Mononuclear cell (primary cell): ENCODE measurements around the gene ATG10. TPM values are rescaled to one million over a fixed set of nuclear protein-coding genes. Genes with fewer than 3 reads are reported as not detected.
"Not testable (repeated sequence)": the region's sequence is repeated elsewhere in the genome, so short reads cannot be mapped to it uniquely, and the experiment has no call there.

Experiments
- H3K27me3 ChIP-seq: 2 replicates; pipeline ENCODE4 v1.6.0; 2011; ENCODE audit warnings: low read length, control low read depth; ENCODE audit not compliant: insufficient read depth
- H3K4me1 ChIP-seq: 2 replicates; pipeline ENCODE4 v1.5.1; 2011; ENCODE audit warnings: mild to moderate bottlenecking, low read length, control low read depth; ENCODE audit not compliant: insufficient read depth
- H3K4me3 ChIP-seq: 2 replicates; pipeline ENCODE4 v1.5.1; 2011; ENCODE audit warnings: mild to moderate bottlenecking, low read length, moderate library complexity
- H3K9me3 ChIP-seq: 2 replicates; pipeline ENCODE4 v1.5.1; 2011; ENCODE audit warnings: low read depth, mild to moderate bottlenecking, control low read depth, low read length
- total RNA-seq: library from RNA; depleted of rRNA; stranded (reverse); fragments of >200 nt; gene quantifications from one replicate; pipeline ENCODE4 v1.2.3, GENCODE V29; 2012

ATG10 gene
- total RNA-seq, 1 donor: 2.4 TPM

DNA sequence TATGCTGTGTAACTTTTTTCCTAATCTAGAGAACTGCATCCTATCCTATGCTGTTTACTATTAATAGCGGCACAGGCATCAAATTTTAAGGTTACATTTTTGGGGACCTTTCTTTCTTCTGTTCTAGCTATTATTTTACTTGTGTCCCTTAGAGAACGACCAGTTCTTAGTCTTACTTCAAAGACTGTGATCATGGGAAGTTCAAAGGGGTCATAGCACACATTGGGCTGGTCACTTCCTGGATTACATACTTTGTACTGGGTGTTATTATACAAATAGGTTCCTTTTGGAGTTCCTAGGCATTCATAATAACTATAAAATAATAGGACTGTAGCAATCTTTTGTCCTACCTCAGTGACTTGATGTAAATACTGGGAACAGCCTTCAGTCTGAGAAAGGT lies 297.5 kb downstream of the ATG10 start:
- H3K4me1 ChIP-seq, H3K4me3 ChIP-seq, H3K9me3 ChIP-seq, H3K27me3 ChIP-seq: not testable (repeated sequence)

DNA sequence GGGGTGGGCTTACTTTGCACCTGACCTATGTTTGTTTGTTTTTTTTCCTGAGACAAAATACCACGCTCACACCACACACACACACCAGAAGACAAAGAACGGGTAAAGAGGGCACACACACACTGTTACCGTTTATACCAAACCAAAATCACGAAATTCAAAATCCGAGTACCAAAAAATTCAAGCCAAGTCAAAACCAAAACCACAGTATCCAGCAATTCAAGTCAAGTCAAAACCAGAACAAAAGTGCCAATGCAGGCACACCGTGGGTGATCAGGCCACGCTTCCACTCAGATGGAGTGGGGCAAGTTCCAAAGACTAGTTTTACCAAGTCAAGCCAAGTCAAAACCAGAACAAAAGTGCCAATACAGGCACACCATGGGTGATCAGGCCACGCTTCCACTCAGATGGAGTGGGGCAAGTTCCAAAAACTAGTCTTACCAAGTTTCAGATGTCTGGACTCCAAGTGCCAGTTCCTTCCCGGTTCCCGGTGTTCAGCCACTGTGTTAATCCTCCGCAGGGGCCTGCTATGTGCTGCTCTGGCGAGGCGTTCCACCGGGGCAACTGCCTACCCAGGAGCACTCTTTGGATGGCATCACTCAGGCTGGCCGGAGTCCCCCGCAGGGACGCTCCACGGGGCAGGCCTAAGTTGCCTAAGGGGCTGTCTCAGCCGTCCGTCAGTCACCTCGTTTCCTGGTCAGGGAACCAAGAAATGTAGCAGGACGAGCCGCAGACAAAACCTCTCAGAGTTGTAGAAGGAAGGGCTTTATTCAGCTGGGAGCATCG lies 300.9 kb downstream of the ATG10 start:
- peaks cover 16% of the 10 kb centered on the region for H3K4me1 ChIP-seq
- not testable (repeated sequence) for H3K4me3 ChIP-seq, H3K27me3 ChIP-seq, H3K9me3 ChIP-seq

DNA sequence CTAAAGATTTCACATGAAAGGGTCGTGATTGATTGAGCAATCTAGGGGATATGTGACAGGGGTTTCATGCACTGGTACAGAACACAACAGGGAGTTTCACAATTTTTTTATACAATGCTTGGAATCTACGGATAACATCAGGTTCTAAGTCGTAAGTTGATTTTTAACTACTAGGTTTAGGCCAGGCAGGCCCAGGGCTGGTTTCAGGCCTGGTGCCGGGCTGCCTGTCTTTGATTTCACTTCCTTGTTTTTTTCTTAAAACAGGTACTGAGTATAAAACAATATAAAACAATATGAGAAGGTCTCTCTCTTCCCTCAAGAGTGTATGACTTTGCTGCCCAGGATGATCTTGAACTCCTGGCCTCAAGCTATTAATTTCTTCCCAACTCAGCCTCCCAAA lies 301.6 kb downstream of the ATG10 start:
- H3K4me3 ChIP-seq, H3K27me3 ChIP-seq, H3K9me3 ChIP-seq: not testable (repeated sequence)
- H3K4me1 ChIP-seq: peaks cover 16% of the 10 kb centered on the region

DNA sequence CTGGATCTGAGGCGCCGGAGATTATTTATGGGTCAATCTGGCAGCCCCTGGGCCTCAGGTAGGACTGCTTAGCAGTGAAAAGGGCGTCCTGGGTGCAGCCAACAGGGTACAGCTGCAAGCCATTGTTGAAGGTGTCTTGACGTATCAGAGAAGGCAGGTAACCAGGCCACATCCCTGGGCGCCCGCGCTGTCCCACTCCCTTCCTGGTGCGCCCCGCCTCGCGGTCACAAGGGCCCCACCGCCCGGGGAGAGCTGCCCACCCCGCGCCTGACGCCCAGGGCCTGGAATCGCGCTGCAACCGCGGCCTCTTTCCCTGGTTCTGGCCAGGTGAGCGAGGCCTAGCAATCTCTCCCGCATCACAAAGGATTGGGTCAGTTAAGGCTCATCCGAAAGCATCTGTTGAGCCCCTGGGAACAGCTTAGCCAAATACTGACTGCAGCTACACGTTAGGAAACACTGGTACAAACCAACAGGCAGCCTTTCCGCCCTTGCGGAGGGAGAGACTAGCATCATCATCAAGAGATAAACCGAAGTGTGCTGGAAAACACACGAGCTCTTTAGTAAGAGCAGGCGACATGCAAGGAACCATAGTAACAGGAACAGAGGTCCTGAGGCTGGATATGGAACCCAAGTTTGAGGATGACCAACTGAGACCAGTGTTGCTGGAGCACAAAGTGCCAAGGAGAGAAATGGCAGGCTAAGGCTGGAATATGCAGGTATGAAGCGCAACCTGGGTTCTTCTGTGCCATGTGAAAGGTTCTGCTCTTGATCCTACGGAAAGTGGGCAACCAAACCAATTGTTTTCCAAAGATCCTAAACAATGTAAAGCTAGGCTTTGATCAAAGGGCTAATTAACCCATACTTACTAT lies 302.8 kb downstream of the ATG10 start:
- Histone ChIP-seq H3K9me3 (no peaks in the 10 kb centered on the region), H3K4me3 (no peak overlapping the region), H3K27me3 (no peaks in the 10 kb centered on the region), H3K4me1 (peaks cover 24% of the 10 kb centered on the region)

DNA sequence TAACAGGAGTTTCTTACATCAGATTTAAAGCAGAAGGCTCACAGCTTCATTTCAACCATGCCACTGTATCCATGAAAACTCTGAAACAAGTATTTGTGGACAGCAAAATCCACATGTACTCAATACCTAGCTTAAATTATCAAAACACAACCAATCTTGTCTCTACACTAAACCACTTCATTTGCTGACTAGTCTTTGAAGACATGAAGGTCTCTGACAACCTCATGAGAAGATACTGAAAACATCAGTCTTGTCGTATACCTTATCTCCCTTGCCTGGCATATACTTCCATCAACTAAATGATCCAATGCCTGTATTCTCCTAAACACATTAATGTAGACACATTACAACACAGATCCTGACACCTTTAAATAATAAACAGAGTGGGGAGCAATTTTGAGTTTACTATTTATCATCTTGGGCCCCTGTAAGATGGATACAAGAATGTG lies 303.4 kb downstream of the ATG10 start:
- Histone ChIP-seq H3K9me3 (no peaks in the 10 kb centered on the region), H3K27me3 (no peaks in the 10 kb centered on the region), H3K4me1 (peaks cover 24% of the 10 kb centered on the region), H3K4me3 (no peak overlapping the region)

DNA sequence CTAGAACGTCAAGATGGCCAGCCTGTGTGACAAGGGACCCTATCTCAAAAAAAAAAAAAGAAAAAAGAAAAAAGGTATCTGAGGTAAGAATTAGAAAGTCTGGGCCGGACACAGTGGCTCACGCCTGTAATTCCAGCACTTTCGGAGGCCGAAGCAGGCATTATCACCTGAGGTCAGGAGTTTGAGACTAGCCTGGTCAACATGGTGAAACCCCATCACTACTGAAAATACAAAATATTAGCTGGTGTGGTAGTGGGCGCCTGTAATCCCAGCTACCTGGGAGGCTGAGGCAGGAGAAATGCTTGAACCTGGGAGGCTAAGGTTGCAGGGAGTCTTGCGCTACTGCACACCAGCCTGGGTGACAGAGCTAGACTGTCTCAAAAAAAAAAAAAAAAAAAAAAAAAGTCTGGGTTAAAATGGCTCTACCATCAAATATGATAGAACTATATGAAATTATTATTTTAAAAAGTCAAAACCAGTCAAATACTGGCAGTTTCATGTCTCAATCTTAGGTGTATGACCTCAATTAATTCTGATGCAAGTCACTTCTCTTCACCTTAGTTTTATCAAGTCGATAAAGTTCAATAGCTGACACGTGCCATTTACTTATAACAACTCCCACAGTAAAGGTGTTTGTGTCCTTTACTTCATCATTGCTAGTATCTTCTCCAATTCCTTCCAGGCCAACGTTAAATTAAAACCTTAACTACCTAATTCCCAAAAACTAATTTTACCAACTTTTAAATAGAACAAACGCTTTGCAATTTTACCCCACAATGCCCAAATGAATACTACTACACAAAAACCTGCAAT lies 305.2 kb downstream of the ATG10 start:
- Histone ChIP-seq H3K4me1 (peaks cover 24% of the 10 kb centered on the region), H3K4me3 (peak overlapping the region; percentile 90), H3K27me3 (no peaks in the 10 kb centered on the region), H3K9me3 (no peaks in the 10 kb centered on the region)

DNA sequence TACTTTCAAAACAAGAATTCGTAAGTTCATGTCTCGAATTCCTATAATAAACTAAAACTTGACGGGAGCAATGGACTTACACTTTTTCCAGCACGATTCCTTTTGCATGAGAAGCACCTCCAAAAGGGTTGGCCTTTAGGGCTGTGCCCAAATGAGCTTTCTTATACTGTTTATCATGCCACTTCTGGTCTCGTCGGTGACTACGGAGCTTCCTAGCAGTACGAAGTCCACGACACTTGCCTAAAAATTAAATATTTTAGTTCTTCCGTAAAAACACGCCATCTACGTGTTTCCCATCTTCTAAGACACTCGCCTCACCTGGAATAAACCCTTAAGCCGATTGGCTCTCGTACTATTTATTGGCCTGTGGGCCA lies 305.8 kb downstream of the ATG10 start:
- no peaks in the 10 kb centered on the region for H3K27me3 ChIP-seq
- peak overlapping the region; percentile 90 for H3K4me3 ChIP-seq
- peaks cover 24% of the 10 kb centered on the region for H3K4me1 ChIP-seq
- H3K9me3 ChIP-seq: no peaks in the 10 kb centered on the region

DNA sequence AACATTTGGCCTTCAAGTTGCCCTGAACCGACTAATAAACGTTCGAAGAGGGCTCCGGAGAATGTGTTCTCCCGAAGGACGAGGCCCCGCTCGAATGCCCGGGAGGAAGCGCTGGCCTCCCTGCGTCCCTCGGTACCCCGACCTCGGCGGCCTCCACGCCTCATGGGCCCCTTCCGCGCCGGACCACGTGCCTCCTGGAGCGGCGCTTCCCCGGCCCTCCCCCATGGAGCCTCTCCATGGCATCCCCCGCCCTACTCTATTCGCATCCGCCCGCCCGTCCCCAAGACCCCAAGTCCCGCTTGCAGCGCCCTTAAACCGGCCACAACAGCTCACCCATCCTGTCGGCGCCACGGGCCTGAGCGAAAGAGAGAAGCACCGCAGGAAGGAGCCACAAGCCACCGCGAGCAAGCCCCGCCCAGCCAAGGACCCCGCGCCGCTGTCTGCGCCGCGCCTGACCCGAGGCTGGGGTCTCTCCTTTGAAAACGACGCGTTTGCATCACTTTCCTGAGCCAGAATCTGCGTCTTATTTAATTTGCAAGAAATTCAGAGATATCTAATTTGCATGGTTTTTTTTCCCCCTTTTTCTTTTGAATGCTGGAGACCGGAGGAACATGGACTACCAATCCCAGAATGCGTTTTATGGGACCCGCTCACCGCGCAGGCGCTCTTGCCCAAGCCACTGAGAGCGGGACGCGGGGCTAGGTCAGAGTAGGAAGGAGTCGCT lies 306.3 kb downstream of the ATG10 start, which contains the start of gene RPS23:
RPS23 (minus strand) TSS at position 368 of the 724 bp plus-strand sequence; CDS start at position 337, 31 bp downstream.
- Histone ChIP-seq H3K9me3 (no peaks in the 10 kb centered on the region), H3K27me3 (no peaks in the 10 kb centered on the region), H3K4me1 (peaks cover 24% of the 10 kb centered on the region), H3K4me3 (peak within 1 kb of the TSS; percentile 90)

DNA sequence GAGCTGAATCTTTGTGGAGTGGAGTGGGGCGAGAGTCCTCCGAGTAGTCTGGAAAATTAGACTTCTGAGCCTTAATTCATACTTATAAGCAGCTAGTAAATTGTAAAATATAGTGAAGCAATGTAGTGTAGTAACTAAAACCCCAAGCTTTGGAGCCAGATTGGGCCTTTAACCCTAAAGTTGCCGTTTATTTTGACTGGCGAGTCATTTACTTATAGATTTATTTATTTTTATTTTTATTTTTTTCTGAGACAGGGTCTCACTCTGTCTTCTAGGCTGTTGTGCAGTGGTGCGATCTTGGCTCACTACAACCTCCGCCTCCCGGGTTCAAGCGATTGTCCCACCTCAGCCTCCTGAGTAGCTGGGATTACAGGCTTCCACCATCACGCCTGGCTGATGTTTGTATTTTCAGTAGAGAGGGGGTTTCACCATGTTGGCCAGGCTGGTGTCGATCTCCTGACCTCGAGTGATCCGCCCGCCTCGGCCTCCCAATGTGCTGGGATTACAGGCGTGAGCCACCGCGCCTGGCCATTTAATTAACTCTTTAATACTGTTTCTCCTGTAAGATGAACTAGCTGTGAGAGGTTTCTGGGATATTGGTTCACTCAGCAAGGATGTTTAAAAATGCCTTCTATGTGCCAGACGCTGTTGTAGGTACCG lies 307.0 kb downstream of the ATG10 start:
- Histone ChIP-seq H3K4me1 (peaks cover 24% of the 10 kb centered on the region), H3K4me3 (peak overlapping the region; percentile 90), H3K9me3 (no peaks in the 10 kb centered on the region), H3K27me3 (no peaks in the 10 kb centered on the region)

DNA sequence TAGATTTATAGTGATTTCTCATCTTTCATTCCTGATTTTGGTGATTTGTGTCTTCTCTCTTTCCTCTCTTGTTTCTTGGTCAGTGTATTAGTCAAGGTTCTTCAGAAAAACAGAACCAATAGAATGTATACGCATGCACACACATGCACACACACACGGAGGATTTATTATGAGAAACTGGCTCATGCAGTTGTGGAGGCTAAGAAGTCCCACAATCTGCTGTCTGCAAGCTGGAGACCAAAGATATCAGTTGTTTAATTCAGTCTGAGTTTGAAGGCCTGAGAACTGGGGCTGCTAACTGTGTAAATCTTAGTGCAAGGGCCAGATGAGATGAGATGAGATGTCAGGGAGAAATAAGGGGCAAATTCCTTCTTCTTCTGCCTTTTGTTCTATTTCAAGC lies 312.1 kb downstream of the ATG10 start:
- Histone ChIP-seq H3K4me3 (no peak overlapping the region), H3K4me1 (peaks cover 3% of the 10 kb centered on the region), H3K9me3 (no peaks in the 10 kb centered on the region), H3K27me3 (no peaks in the 10 kb centered on the region)

DNA sequence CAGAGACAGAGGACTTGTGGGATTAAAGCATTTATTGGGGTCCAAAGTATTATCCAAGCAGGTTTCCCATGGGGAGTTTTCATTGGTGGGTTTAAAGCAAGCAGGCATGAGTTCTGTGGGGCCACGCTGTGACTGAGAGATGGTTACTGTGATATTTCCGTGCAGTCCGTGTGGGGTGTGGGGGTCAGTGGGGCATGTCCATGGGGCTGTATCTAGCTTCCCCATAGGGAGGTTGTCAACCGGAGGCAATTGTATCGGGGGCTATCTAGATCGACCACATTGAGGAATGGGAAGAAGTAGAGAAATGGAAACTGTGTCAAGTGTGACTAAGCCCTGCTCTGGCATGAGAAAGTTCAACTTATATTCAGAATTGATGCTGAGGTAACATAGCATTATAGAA lies 313.4 kb downstream of the ATG10 start:
- no peaks in the 10 kb centered on the region for H3K9me3 ChIP-seq
- no peaks in the 10 kb centered on the region for H3K27me3 ChIP-seq
- H3K4me1 ChIP-seq: no peaks in the 10 kb centered on the region
- H3K4me3 ChIP-seq: no peak overlapping the region

DNA sequence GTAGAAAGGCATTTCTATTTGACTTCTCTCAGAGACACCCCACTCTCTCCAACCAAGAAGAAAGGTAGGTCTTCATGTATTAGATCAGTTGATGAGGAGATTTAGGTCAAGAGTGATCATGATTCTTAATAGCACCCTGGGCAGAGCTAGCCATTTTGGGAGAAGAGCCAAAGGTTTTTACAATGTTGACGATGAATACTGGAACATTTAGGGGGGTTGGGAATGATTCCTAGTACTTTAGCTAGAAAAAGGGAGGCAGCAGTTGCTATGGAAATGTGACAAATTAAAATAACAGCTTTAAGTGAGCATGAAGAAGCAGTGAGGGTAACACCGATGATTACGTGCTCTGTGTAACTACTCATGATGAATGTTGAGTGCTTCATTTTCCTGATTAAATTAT lies 315.8 kb downstream of the ATG10 start:
- H3K9me3 ChIP-seq: no peaks in the 10 kb centered on the region
- H3K27me3 ChIP-seq: no peaks in the 10 kb centered on the region
- no peaks in the 10 kb centered on the region for H3K4me1 ChIP-seq
- H3K4me3 ChIP-seq: no peak overlapping the region

DNA sequence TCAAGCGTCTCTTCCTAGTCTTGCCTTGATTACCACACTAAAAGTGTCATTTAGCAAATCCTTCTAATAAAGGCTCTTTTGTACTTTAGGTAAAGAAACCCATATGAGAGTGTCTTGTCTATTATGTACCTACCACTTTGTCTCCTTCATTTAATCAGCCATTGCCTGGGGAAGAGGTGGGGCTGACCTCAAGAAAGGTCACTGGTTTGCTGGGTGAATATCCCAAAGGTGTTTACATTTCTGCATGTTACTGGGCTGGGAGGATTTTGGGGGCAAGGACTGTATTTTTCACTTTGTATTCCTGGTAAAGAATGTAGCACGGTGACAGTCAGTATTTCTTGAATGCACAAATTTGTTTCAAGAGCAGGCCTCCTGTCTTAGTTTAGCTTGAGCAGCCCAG lies 318.2 kb downstream of the ATG10 start:
- H3K4me1 ChIP-seq: no peaks in the 10 kb centered on the region
- no peaks in the 10 kb centered on the region for H3K27me3 ChIP-seq
- no peak overlapping the region for H3K4me3 ChIP-seq

DNA sequence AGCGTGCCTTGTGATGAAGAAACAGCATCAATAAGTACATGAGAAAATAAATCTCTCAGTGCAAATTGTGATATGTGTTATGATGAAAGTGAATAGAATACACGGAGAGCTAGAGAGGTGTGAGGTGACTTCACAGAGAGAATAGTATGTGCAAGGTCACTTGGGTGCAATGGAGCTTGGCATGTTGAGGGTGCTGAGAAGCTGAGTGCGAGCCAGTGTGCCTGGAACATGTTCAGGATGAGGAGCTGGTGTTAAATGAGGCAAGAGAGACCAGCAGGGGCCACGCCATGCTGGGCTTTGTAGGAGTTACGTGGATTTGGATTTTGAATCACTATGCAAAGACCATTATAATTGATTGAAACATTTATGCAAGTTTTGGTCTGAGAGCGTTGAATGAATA lies 319.1 kb downstream of the ATG10 start:
- H3K9me3 ChIP-seq: no peaks in the 10 kb centered on the region
- H3K4me3 ChIP-seq: no peak overlapping the region
- H3K4me1 ChIP-seq: no peaks in the 10 kb centered on the region
- no peaks in the 10 kb centered on the region for H3K27me3 ChIP-seq

More for the DNA sequence above, 318.2 kb downstream of the ATG10 start:
- no peaks in the 10 kb centered on the region for H3K9me3 ChIP-seq
